Measurements from ENCODE around the gene SYNJ2.

The SYNJ2 gene

GRCh38 chr6:157982102-157982562, 469 bp downstream of the SYNJ2 start:
- DNase-seq (ENCODE audit: low spot score), result peak; percentile 55

GRCh38 chr6:157982563-157983405, 1.1 kb downstream of the SYNJ2 start:
- DNase-seq (ENCODE audit: low spot score), result peak; percentile 47

- DNase-seq (ENCODE audit: low spot score), result no peak
Measured at GRCh38 chr6:157983406-157984119, 1.9 kb downstream of the SYNJ2 start.

GRCh38 chr6:157984128-157984527, 2.5 kb downstream of the SYNJ2 start:
- no peak for DNase-seq (ENCODE audit: low spot score)

GRCh38 chr6:157984686-157985225, 3.1 kb downstream of the SYNJ2 start:
- DNase-seq (ENCODE audit: low spot score), result no peak

- DNase-seq (ENCODE audit: low spot score), result no peak
Measured at GRCh38 chr6:157985378-157986155, 3.9 kb downstream of the SYNJ2 start.

DNA sequence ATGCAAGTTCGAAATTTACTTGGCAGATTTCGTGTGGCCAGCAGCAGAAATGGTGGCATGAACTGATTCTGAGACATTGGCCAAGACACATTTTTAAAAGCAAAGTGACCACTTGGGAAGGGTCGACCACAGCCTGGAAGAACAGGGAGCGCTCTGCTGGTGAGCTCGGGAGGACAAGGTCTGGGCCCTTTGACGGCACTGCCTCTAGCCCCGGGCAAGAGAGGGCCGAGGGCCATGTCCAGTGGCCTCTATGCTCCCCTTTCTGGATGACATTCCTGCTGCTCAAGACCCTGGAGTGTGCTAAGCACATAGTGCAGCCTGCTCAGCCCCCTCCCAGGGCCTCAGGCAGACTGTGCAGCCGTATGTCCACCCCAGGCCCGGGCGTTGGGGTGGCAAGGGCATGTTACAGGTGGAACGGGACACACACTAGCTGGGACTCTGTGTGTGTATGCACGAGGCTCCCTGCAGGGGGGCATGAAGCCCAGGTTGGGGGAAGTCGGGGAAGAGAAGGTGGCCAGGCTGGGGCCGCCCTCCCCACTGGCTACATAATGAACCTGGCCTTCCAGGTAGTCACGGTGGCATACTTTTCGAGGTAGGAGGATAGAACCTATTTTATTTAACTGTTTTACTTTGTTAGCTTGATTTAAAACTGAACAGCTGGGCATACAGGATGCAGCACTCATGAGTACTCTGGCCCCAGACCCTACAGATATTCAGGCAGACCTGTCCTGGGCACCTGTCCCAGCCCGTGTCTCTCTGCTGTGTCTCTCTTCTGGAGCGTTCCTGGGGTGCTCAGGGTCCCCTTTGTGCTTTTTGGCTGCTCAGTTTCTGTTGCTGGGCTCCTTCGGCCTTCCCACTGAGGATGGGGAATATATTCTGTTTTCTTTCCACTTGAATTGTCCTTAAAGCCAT, 6.4 kb downstream of the SYNJ2 start:
- no peak for DNase-seq (ENCODE audit: low spot score)

DNA sequence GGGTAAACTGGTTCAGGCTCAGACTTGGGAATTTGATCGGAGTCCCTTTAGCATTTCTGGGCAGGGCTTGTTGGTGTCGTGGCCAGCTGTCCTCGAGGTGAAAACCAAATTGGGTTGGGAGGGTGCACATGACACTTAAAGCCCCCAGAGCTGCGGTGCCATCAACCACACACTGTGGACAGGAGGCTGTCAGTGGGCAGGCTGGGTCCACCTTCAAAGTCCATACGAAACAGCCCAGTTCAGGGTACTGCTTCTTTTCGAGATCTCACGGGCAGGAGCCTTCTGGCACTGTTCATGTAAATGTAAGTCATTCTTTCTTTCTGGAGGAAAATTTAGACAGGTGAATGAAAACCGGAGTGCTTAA, 7.0 kb downstream of the SYNJ2 start:
- no peak for DNase-seq (ENCODE audit: low spot score)

DNA sequence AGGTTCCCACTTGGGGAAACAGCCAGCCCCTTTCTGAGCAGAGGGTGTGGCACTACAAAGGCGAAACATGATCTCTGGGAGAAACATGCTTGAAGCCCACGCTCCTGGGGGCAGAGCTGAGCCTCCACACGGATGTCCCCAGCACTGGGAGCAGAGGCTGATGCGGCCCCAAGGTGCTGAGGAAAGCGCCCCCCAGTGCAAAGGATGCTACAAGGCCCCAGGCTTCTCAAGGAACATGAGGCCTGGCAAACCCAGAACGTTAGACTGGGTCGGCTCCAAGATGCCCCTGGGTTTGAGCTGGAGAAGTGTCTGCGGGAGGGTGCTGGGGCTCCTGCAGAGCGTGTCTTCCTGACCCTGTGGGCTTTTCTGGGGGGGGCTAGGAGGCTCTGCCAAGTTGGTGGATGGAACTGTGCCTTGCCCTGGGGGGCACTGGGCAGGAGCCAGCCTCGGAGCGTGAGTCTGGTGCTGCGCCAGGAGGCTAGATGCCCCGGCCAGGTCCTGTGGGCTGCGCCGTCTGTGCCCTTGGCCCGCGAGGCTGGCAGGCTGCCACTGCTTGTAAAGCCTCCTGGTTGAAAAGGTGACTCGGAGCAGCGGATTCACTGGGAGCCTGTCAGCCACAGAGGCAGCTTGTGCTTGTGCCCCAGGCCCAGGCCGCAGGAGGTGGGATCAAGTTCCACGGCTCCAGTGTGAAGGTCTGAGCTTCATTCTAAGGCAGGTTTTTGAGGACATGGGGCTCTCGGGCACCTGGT, 8.1 kb downstream of the SYNJ2 start:
- no peak for DNase-seq (ENCODE audit: low spot score)

- DNase-seq (ENCODE audit: low spot score), result no peak
Measured at GRCh38 chr6:157990321-157991066, 8.8 kb downstream of the SYNJ2 start.

GRCh38 chr6:157991067-157991432, 9.4 kb downstream of the SYNJ2 start:
- no peak for DNase-seq (ENCODE audit: low spot score)

GRCh38 chr6:157993076-157993475, 11.4 kb downstream of the SYNJ2 start:
- DNase-seq (ENCODE audit: low spot score), result no peak

DNA sequence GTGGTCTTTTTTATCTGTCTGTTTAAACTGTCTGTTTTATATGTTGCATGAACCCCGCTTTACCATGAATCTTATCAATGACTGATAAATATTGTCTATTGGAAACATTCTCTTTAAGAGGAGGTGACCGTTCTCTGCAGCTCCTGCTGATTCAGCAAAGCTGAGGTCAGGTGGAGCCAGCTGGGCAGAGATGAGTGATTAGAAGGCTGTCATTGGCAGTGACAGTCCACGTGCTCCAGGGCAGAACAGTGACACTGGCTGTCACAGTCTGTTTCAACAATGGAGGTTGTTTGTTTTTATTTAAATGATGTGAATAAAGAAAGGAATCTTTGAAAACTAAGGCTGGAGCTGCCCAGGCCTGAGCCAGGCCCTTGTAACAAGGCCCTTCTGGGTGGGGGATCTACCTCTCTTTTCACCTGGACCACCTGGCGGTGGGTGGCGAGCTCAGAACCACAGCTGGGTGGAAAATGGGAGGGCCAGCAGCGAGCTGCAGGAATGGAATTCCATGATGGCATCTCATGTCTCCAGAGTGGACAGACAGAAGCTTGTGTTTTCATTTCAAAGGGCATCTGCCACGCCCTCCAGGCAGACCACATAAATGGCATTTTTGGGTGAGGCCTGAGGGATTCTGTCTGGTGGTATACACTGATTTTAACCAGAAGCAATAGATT, 12.6 kb downstream of the SYNJ2 start:
- DNase-seq (ENCODE audit: low spot score), result no peak

GRCh38 chr6:157995458-157995857, 13.8 kb downstream of the SYNJ2 start:
- no peak for DNase-seq (ENCODE audit: low spot score)

DNA sequence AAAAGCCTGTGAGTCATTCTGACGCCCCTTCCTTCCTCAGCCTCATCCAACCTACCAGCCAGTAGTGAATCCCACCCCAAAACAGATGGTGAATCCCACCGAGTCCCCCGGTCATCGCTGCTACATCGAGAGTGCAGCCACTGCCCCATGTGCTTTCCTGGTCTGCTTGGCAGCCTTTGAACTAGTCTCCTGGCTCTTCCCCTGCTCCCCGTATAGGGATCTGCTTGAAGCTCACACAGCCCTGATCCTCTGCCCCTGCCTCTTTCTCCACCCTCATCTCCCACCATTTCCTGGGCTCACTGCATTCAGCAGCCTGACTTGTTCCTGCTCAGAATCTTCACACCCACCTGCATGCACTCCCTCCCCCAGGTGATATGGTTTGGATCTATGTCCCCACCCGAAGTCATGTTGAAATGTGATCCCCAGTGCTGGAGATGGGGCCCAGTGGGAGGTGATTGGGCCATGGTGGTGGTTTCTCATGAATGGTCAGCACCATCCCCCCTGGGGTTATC, 14.6 kb downstream of the SYNJ2 start:
- DNase-seq (ENCODE audit: low spot score), result no peak

DNA sequence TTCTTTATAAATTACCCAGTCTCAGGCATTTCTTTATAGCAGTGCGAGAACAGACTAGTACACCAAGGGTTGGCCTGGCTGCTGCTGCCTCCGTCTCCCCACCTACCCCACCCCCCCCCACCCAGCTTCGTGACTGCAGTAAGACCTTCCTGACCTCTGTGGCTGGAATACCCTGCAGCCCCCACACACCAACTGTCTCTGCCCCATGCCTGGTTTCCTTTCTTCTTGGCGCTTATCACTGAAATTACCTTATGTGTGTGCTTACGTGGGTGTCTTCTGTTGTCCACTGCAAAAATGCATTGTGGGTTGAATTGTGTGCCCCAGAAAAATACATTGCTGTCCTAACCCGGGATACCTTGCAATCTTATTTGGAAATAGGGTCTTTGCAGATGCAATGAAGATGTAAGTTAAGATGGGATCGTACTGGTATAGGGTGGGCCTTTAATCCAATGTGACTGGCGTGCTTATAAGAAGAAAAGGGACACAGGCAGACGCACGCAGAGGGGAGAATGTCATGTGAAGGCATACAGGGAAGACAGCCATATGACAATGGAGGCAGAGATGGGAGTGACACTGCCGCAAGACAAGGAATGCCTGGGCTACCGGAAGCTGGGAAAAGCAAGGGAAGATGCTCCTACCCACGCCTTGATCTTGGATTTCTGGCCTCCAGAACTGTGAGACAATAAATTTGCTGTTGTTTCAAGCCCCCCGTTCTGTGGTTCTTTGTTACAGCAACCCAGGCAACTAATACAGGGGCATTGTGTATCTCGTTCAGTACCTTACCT, 15.4 kb downstream of the SYNJ2 start:
- no peak for DNase-seq (ENCODE audit: low spot score)

- no peak for DNase-seq (ENCODE audit: low spot score)
Measured at GRCh38 chr6:157997893-157998608, 16.4 kb downstream of the SYNJ2 start.
